GM21390 (cell line): ENCODE measurements around the gene SCG5.
A peak's percentile ranks its signal among the peaks of the same experiment; 100 is the strongest.
"Not testable (repeated sequence)": the region's sequence is repeated elsewhere in the genome, so short reads cannot be mapped to it uniquely, and the experiment has no call there.

ENCODE experiments used
- ATAC-seq: cut with Tn5 transposase; IDR thresholded peaks from one replicate; pipeline ENCODE4 v1.9.1; 2021; ENCODE audit not compliant: unreplicated experiment

SCG5 gene

DNA sequence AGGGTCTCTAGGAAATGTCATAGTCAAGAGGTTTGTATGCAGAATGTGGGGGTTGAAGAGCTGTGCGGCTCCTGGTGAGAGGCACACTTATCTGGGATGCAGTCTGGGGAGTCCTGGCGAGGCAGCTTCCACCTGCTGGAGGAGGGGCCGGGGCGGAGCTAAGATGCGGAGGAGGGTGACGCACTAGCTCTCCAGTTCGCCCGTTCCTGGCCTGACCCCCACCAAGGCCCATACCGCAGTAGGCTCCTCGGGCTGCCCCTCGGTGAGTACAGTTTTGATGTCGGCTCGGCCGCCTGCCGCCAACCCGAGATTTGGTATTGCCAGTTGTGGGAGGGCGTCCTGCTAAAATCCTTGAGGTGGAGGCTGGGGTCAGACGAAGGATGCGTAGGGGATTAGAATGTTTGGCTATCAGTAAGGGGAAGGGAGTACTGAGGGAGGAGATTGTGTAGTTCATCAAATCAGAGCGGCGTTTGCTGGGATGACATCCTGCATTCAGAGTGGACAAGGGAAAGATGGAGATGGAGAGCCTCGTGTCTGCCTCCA is at the start of gene SCG5:
Gene SCG5 (plus strand): TSS at position 194 of the 543 bp plus-strand sequence. CDS start 1,883 bp downstream, outside the sequence.
- ATAC-seq: no peak

- ATAC-seq: not testable (repeated sequence)
Observed at GRCh38 chr15:32593151-32593550, 48.4 kb upstream of the SCG5 start, which contains the start of gene GOLGA8N. Gene GOLGA8N (plus strand): TSS chr15:32593456.

DNA sequence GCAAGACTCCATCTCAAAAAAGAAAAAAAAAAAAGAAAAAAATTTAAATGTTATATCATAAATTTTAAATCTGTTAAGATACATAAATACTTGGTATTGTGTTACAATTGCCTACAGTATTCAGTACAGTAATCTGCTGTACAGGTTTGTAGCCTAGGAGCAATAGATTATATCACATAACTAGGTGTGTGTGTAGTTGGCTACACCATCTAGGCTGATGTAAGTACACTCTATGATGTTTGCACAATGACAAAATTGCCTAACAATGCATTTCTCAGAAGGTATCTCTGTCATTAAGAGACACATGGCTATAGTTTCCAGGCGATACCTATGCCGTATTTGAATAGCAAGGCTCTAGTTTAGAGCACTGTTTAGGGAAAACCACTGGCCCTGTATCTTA is 32.0 kb upstream of the SCG5 start:
- ATAC-seq: not testable (repeated sequence)

GRCh38 chr15:32610719-32611118 is 30.8 kb upstream of the SCG5 start:
- ATAC-seq: not testable (repeated sequence)

GRCh38 chr15:32614712-32615050 is 26.8 kb upstream of the SCG5 start:
- peak; percentile 27 for ATAC-seq

GRCh38 chr15:32615051-32615870 is 26.2 kb upstream of the SCG5 start, which contains the start of gene ARHGAP11A:
Gene ARHGAP11A (plus strand): TSS chr15:32615504. CDS start chr15:32616212, 708 bp downstream.
- ATAC-seq: peak; percentile 73

DNA sequence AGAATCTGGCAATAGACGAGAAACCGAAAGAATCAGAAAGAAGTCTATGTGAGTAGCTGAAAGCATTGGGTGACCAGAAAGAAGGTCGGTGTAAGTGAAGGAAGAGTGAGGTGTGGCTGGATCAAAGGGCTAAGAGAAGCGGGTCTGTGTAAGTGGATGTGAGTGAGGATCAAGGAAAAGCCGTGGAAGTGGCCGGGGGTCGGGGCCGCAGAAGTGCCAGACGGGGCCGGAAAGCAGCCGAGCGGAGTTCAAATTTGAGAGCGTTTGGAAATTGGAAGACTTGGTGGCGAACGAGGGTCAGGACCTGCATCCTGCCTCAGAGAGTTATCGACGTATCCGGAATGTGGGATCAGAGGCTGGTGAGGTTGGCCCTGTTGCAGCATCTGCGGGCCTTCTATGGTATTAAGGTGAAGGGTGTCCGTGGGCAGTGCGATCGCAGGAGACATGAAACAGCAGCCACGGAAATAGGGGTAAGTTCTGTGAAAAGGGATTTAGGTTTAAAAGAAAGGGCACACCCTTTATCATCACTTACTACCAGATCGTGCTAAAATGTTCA is 25.6 kb upstream of the SCG5 start:
- peak; percentile 12 for ATAC-seq

DNA sequence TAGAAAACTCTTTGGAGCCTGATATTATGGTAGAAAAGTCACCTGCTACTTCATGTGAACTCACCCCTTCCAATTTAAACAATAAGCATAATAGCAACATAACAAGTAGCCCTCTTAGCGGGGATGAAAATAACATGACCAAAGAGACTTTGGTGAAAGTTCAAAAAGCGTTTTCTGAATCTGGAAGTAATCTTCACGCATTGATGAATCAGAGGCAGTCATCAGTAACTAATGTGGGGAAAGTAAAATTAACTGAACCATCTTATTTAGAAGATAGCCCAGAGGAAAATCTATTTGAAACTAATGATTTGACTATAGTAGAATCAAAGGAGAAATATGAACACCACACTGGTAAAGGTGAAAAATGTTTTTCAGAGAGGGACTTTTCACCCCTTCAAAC is 5.1 kb upstream of the SCG5 start:
- no peak for ATAC-seq

GRCh38 chr15:32636908-32637567 is 4.5 kb upstream of the SCG5 start:
- no peak for ATAC-seq

DNA sequence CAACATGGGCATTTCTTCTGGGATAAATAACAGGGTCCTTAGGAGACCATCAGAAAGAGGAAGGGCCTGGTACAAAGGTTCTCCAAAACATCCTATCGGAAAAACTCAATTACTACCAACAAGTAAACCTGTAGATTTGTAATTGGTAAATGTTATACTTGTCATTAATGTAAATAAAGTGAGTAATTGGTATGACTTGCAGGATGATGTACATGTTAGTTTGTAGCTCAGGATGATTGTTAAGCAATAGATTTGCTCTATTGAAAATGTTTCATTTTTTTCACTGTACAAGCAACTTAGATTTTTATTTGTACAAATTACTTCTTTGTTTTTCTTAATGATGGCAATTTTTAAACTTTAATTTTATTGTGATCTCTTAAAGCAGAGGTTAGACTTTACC is 3.8 kb upstream of the SCG5 start:
- ATAC-seq: no peak

- no peak for ATAC-seq
Observed at GRCh38 chr15:32642667-32643435, 1.3 kb downstream of the SCG5 start.

GRCh38 chr15:32643907-32644445 is 2.5 kb downstream of the SCG5 start:
- ATAC-seq: no peak

- no peak for ATAC-seq
Observed at GRCh38 chr15:32646291-32646690, 4.8 kb downstream of the SCG5 start.

- ATAC-seq: no peak
Observed at GRCh38 chr15:32649342-32649741, 7.8 kb downstream of the SCG5 start.

- ATAC-seq: peak; percentile 71
Observed at GRCh38 chr15:32651229-32651837, 9.8 kb downstream of the SCG5 start.

DNA sequence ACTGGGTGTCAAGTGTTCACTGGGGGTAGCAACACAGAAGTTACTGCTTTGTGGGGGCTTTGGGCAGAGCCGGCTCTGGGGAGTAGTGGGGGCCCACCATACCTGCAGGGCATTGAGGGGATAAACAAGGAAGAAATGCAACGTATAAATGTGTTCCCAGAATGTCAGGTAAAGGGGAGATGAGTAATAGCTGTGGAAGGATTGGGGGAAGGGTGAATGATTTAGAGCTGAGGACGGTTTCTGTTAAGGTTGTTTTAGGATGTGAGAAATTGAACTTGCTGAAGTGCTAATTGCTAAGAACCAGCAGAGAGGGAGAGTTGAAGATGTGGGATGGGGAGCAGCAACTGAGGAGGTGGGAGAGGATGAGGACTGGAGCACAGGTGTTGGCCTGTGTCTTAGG is 10.7 kb downstream of the SCG5 start:
- no peak for ATAC-seq

- ATAC-seq: no peak
Observed at GRCh38 chr15:32656091-32656490, 14.6 kb downstream of the SCG5 start.

- no peak for ATAC-seq
Observed at GRCh38 chr15:32656496-32656895, 15.0 kb downstream of the SCG5 start.

GRCh38 chr15:32657198-32657883 is 15.8 kb downstream of the SCG5 start:
- ATAC-seq: peak; percentile 48

GRCh38 chr15:32657941-32658340 is 16.4 kb downstream of the SCG5 start:
- no peak for ATAC-seq
